Medulla oblongata (tissue), 1 donor: ENCODE results near the gene PEMT.

Experiments used
- DNase-seq: peaks from one replicate; pipeline ENCODE4 v3.0.0-alpha.2; 2015; ENCODE audit errors: extremely low spot score

The PEMT gene

GRCh38 chr17:17503566-17504130 is 87.9 kb downstream of the PEMT start:
- peak; percentile 64 for DNase-seq

- DNase-seq: no peak
These were observed 88.6 kb downstream of the PEMT start for GRCh38 chr17:17502741-17503565.

GRCh38 chr17:17500999-17501605 is 90.4 kb downstream of the PEMT start:
- DNase-seq: no peak

GRCh38 chr17:17499402-17500145 is 91.9 kb downstream of the PEMT start:
- DNase-seq: no peak

GRCh38 chr17:17498606-17499301 is 92.8 kb downstream of the PEMT start:
- DNase-seq: no peak

- DNase-seq: no peak
These were observed 93.5 kb downstream of the PEMT start for GRCh38 chr17:17497845-17498520.

GRCh38 chr17:17497065-17497844 is 94.3 kb downstream of the PEMT start:
- DNase-seq: no peak

GRCh38 chr17:17496189-17497064 is 95.1 kb downstream of the PEMT start, which contains the start of gene RASD1:
RASD1 (minus strand) TSS chr17:17496395; CDS start chr17:17496181, 214 bp downstream.
- DNase-seq: peak; percentile 92

- peak; percentile 21 for DNase-seq
These were observed 95.8 kb downstream of the PEMT start for GRCh38 chr17:17495536-17496188.

- DNase-seq: peak; percentile 19
These were observed 96.5 kb downstream of the PEMT start for GRCh38 chr17:17494870-17495535.

GRCh38 chr17:17494499-17494869 is 97.0 kb downstream of the PEMT start:
- peak; percentile 36 for DNase-seq

- DNase-seq: peak; percentile 57
These were observed 97.5 kb downstream of the PEMT start for GRCh38 chr17:17493986-17494466.

GRCh38 chr17:17493249-17493985 is 98.1 kb downstream of the PEMT start:
- peak; percentile 17 for DNase-seq

GRCh38 chr17:17492571-17492970 is 98.9 kb downstream of the PEMT start:
- DNase-seq: no peak

GRCh38 chr17:17492085-17492484 is 99.4 kb downstream of the PEMT start:
- DNase-seq: no peak

- DNase-seq: no peak
These were observed 99.9 kb downstream of the PEMT start for GRCh38 chr17:17491546-17491988.

GRCh38 chr17:17491031-17491471 is 100.5 kb downstream of the PEMT start:
- no peak for DNase-seq
